GM21528 (cell line): ENCODE results near the gene LRRC23.

Source experiments
- ATAC-seq: cut with Tn5 transposase; IDR thresholded peaks from one replicate; pipeline ENCODE4 v1.9.1; 2021; ENCODE audit warnings: mild to moderate bottlenecking, moderate library complexity; ENCODE audit not compliant: unreplicated experiment, low FRiP score

The LRRC23 gene

GRCh38 chr12:6942331-6942665 is 37.7 kb downstream of the LRRC23 start:
- no peak for ATAC-seq

DNA sequence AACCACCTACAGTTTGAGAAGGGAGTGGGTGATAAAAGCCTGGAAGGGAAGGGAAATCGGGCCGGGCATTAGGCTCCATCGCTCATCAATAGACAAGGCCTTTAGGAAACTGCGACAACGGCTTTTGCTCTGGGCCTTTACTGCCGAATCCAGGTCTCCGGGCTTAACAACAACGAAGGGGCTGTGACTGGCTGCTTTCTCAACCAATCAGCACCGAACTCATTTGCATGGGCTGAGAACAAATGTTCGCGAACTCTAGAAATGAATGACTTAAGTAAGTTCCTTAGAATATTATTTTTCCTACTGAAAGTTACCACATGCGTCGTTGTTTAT is 38.7 kb downstream of the LRRC23 start:
- ATAC-seq, result peak; percentile 24

GRCh38 chr12:6943722-6944380 is 39.2 kb downstream of the LRRC23 start, which contains the start of the genes C12orf57 and RNU7-1:
Gene C12orf57, plus strand, starts transcription at chr12:6944022. Its CDS starts 100 bp downstream, at chr12:6944122.
Gene RNU7-1, plus strand, starts transcription at chr12:6943816.
- peak; percentile 25 for ATAC-seq

DNA sequence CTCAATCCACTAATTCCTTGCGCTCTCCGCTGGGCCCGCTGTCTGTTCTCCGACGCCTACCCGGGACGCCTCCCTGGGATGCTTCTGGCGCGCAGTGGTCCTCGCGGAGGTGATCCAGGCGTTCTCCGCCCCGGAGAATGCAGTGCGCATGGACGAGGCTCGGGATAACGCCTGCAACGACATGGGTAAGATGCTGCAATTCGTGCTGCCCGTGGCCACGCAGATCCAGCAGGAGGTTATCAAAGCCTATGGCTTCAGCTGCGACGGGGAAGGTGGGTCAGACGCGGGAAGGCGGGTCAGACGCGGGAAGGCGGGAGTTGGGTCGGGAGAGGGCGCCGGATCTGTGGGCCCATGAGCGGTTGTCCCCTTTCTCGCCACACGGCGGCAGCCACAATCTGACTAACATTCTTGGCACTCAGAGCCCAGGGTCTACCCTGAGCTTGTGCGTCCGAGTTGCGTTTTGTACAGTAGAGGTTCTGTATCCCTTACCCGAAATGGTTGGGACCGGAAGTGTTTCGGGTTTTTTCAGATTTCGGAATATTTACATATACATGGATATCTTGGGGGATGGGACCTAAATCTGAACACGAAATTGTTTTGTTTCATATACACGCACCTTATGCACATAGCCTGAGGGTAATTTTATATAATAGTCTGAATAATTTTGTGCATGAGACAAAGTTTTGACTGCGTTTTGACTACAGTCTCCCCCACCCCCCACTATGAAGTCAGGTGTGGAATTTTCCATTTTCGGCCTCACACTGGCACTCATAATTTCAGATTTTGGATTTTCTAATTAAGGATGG is 40.0 kb downstream of the LRRC23 start:
- peak; percentile 27 for ATAC-seq

DNA sequence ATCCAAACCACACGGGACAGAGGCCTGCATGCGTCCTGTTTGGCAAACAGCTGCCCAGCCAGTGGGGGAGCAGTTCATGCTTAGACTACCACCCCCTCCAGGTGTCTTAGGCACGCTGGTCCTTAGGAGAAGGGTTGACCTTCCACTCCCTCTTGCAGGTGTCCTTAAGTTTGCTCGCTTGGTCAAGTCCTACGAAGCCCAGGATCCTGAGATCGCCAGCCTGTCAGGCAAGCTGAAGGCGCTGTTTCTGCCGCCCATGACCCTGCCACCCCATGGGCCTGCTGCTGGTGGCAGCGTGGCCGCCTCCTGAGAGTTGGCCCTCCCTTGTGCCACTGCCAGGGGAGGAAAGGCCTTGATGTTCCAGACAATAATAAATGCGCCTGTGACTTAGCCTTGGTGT is 41.0 kb downstream of the LRRC23 start:
- ATAC-seq, result no peak

GRCh38 chr12:6946033-6946919 is 41.7 kb downstream of the LRRC23 start:
- ATAC-seq, result peak; percentile 20

DNA sequence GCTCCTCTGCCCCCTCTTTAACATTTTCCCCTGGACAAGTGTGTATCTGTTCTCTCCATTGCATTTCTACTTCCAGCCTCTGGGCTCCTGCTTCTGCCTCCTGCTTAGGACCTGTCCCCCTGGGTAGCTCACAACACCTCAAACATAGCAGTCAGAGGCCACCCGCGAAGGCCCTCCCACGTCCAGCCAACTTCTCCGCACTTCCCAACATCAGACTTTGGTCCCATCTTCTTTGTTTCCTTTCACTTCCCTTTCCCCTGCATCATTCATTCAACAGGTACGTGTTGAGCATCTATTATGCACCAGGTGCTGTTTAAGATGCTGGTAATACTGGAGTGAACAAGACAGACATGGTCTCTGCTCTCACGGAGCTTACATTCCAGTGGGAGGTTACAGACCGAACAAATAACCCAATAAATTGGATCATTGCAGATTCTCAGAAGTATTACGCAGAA is 42.3 kb downstream of the LRRC23 start:
- ATAC-seq, result no peak

GRCh38 chr12:6947615-6948014 is 43.0 kb downstream of the LRRC23 start:
- ATAC-seq, result no peak

- ATAC-seq, result no peak
These were observed 44.4 kb downstream of the LRRC23 start for GRCh38 chr12:6948873-6949594.

GRCh38 chr12:6950401-6950801 is 45.8 kb downstream of the LRRC23 start:
- ATAC-seq, result no peak

- no peak for ATAC-seq
These were observed 46.4 kb downstream of the LRRC23 start, which contains the start of gene PTPN6 for GRCh38 chr12:6950811-6951540. Gene PTPN6, plus strand, starts transcription at chr12:6951356. Its CDS starts 157 bp downstream, at chr12:6951513.

DNA sequence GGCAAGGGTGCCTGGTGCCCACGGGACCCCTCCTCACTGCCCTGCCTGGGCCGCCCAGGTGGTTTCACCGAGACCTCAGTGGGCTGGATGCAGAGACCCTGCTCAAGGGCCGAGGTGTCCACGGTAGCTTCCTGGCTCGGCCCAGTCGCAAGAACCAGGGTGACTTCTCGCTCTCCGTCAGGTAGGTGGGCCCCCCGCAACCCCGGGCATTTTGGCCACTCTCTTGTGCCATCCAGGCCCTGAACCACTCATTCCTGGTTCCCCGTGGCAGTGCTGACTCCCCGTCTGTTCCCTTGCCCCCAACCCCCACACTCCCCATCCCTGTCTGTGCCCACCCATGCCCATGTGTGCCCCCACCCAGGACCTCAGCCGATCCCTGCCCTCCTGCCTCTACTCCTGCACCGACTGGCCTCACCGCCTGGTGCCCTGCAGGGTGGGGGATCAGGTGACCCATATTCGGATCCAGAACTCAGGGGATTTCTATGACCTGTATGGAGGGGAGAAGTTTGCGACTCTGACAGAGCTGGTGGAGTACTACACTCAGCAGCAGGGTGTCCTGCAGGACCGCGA is 47.0 kb downstream of the LRRC23 start:
- ATAC-seq, result no peak

DNA sequence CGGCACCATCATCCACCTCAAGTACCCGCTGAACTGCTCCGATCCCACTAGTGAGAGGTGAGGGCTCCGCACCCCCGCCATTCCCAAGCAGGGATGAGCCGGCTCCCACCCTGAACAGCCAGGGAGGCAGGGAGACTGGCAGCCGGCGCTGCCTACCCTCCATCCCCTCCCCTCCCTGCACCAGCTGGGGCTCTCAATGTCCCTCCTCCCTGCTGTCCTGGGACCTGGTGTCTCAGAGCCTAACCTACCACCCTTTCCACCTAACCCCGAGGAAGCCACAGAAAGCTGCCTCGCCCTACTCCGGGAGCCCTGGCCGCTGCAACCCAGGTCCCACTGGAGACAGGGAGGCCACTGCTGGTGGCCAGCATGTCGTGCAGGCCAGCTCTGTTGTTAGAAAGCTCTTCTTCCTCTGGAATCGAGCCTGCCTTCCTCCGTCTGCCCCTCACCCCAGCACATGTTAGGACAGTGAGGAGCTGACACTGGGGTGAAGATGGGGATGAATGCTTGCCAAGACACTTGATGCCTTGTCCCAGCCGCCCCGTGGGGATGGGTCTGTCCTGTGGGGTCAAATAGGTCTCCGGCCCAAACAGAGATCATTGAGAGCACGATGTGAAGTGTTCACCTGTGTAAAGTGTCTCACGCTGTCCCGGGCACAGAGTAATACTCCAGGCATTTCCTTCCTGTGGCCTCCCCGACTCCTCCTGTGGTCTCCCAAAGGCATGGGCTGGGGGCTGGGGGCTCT is 47.7 kb downstream of the LRRC23 start:
- ATAC-seq, result no peak

DNA sequence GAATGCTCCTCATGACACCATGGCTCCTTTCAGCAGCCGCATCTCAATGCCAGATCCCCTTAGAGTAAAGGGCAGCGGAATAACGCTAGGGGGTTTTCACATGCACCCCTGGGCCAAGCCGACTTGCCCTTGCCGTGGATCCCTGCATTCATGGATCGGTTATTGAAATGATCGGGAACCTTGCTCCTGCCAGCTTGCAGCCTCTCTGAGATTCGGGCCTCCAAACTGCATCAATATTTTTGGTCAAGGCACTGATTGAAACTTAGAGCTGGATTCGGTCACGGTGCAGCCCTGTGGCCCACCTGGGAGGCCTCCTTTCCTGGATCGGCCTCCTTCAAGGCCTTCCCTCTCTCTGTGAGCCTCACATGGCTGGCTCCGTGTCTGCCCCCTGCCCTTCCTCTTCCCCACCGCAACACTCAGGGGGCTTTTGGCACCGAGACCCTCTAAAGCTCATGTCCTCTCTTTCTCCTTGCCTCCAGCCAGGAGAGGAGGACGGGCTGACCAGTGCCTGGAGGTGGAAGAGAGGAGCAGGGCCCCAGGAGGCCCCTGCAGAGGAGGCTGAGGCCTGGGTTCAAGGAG is 48.3 kb downstream of the LRRC23 start:
- no peak for ATAC-seq

DNA sequence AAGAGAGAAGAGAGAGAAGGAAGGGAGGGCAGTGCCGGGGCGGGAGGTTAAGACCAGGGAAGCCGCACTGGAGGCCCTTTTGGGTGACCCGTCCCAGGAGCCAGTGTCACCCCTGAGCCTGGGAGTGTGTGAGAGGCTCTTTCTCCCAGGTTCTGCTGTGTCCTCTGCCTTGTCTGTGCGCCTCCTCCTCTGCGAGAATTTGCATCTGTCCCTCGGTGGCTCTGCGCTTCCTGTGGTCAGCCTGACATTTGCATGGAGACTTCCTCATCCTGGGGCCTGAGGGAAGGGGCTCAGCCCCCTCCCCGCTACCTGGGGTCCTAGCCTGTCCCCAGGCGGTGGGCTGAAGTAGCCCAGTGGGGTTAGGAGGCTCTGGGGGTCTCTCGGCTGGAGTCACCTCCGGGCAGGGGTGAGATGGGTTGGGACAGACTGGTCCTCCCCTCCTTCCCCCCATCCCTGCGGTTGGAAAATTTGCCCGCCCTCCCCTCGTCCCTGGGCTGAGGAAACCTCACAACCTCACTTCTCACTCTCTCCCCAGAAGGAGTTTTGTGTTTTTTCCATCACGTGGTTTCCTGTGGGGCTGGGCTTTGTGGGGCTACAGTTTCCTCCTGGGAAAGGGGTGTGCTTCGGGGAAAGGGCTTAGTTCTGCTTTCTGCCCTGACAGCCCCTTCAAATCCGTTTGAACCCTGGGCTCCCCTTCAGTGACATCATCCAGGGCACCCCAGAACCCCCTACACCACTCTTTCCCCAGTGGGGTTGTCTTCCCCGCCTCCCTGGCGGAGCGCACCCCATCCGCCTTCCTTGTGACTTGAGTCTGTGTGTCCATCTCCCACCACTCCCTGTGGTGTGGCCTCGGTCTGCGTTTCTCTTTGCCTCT is 49.1 kb downstream of the LRRC23 start:
- ATAC-seq, result peak; percentile 44

DNA sequence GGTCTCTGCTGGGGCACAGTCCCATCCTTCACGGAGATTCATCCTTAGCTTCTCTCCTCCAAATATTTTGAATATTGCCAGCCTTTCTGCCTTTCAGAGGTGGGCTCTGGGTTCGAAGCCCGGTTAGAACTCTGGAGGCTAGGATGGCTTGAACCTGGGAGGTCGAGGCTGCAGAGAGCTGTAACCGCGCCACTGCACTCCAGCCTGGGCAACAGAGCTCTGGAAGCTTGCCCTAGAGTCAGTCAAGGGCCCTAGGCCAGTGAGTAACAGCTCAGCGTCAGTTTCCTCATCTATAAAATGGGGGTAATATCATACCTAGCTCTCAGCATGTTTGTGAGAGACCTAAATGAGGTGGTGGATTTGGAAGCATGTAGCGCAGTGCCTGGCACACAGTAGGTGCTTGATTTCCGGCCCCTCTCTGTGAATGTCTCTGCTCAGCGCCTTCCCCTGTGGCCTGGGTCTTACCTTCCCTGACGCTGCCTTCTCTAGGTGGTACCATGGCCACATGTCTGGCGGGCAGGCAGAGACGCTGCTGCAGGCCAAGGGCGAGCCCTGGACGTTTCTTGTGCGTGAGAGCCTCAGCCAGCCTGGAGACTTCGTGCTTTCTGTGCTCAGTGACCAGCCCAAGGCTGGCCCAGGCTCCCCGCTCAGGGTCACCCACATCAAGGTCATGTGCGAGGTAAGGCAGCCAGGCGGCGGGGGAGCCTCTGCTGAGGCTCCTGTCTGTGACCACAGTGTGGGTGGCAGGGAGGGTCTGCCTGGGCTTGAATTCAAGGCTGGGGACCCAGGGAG is 49.9 kb downstream of the LRRC23 start:
- ATAC-seq, result no peak
